Measurements from ENCODE around the gene HS3ST3A1. TPM values are rescaled to one million over a fixed set of nuclear protein-coding genes. Genes with fewer than 3 reads are reported as not detected.

HS3ST3A1 gene
- total RNA-seq, 1 donor from 2014 or later = not detected

DNA sequence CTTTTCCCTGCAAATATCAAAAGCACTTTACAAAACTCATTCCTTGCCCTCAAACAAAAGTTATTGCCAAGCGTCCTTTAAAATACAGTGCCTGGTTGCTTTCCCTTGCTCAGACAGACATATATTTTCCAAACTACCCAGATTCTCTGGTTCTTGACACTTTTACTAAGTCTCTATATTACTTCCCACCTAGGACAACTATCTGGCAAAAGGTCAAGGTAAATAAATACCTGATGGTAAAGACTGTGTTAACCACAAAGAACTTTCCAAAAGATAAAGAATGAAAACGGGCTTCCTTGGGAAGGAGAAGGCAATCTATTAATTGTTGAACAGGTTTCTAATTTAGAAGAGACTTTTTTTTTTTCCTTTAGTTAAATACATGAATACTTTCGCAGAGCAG, 1.9 kb downstream of the HS3ST3A1 start:
- Mint-ChIP-seq H3K27me3 (peaks cover 52% of the 10 kb centered on the region), H3K27ac (no peak overlapping the region), H3K9me3 (no peaks in the 10 kb centered on the region), H3K4me3 (no peak overlapping the region), H3K4me1 (peaks cover 10% of the 10 kb centered on the region), H3K36me3 (ENCODE audit: low read depth) (no peaks in the 10 kb centered on the region)
- DNase-seq (no peak), ATAC-seq (ENCODE audit: low read depth) (no peak)
- intact Hi-C loops (cut with micrococcal nuclease) = loop anchor here (10.0 kb wide), 2 partner anchors 515 to 615 kb away; no protein-coding TSS in a partner anchor
- TF ChIP-seq, protein P1, sequence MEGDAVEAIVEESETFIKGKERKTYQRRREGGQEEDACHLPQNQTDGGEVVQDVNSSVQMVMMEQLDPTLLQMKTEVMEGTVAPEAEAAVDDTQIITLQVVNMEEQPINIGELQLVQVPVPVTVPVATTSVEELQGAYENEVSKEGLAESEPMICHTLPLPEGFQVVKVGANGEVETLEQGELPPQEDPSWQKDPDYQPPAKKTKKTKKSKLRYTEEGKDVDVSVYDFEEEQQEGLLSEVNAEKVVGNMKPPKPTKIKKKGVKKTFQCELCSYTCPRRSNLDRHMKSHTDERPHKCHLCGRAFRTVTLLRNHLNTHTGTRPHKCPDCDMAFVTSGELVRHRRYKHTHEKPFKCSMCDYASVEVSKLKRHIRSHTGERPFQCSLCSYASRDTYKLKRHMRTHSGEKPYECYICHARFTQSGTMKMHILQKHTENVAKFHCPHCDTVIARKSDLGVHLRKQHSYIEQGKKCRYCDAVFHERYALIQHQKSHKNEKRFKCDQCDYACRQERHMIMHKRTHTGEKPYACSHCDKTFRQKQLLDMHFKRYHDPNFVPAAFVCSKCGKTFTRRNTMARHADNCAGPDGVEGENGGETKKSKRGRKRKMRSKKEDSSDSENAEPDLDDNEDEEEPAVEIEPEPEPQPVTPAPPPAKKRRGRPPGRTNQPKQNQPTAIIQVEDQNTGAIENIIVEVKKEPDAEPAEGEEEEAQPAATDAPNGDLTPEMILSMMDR (IDR thresholded peaks at IDR 0.05) = no peak
- CTCF ChIA-PET = no interaction called here
- POLR2A ChIA-PET = no interaction called here

DNA sequence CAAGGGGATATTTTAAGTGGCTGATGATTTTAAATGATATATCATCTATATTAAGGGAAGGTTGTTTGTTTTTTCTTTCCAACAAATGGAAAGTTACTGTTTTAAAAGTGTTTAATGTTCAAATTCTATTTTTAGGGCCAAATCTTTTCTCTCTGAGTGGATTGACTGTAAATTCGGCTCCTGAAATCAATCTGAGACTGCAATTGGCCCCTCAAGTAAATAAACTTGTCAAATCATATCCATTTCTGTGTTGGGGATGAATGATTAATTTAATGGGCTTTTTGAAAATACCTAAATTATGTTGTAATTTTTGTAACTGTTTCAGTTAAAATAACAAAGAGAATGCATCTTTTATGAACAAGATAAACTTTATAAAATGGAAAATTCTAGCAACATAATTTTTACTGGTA, 2.6 kb downstream of the HS3ST3A1 start:
- peaks cover 48% of the 10 kb centered on the region for H3K27me3 Mint-ChIP-seq
- POLR2A ChIA-PET = no interaction called here
- CTCF ChIA-PET = interaction anchor here (0.8 to 6.7 kb wide), 5 partner anchors 342 to 1557 kb away, joined by 3 to 72 read pairs (median 3); partner anchors contain the start of gene HS3ST3B1
- DNase-seq (no peak), ATAC-seq (ENCODE audit: low read depth) (no peak)
- H3K9me3 Mint-ChIP-seq = no peaks in the 10 kb centered on the region
- H3K4me3 Mint-ChIP-seq = no peak overlapping the region
- H3K4me1 Mint-ChIP-seq = peaks cover 11% of the 10 kb centered on the region
- TF ChIP-seq, protein P1 (IDR thresholded peaks at IDR 0.05) = no peak
- H3K27ac Mint-ChIP-seq = no peak overlapping the region
- intact Hi-C loops (cut with micrococcal nuclease) = loop anchor here (10.0 kb wide), 2 partner anchors 516 to 616 kb away; no protein-coding TSS in a partner anchor
- no peaks in the 10 kb centered on the region for H3K36me3 Mint-ChIP-seq (ENCODE audit: low read depth)

DNA sequence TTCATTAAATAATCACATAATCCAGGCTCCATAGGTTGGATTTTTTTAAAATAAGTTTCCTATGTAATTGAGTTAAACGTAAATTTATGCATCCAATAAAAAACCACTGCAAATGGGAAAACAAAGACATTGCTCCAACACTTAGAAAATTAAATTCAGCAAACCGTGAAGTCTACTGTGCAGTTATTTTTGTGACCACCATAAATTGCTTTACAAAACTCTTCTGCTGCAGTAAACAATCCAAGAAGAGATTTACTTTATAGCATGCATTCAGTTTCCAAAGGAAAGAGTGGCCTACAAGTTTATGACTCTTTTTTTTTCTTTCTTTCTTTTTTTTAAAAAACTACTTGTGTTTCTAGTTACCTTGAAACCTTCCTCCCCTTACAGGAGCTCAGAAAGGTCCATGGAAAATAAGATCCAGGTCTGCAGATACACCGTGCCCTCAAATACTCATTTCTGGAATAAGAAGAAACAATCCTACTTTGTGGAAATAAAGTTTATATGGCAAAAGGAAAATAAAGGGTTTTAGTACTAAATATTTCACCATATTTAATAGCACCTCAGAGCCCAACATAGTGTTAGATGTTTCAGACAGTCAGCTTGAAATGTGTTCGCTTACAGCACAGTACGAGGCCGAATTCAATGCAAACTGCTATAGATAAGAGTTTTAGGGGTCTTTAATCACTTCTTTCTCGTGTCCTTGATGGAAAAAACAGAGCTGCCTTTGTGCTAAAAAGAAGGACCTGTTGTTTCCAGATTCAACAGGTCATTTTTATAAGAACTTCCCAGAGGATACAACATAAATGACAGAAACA, 3.2 kb downstream of the HS3ST3A1 start:
- no peak for ATAC-seq (ENCODE audit: low read depth)
- no peaks in the 10 kb centered on the region for H3K36me3 Mint-ChIP-seq (ENCODE audit: low read depth)
- intact Hi-C loops (cut with micrococcal nuclease) = loop anchor here (10.0 kb wide), 2 partner anchors 516 to 616 kb away; no protein-coding TSS in a partner anchor
- POLR2A ChIA-PET = no interaction called here
- CTCF ChIA-PET = interaction anchor here (0.8 to 6.7 kb wide), 6 partner anchors 341 to 1558 kb away, joined by 3 to 72 read pairs (median 4); partner anchors contain the start of gene HS3ST3B1
- no peak for DNase-seq
- H3K27ac Mint-ChIP-seq = no peak overlapping the region
- TF ChIP-seq, protein P1 (IDR thresholded peaks at IDR 0.05) = no peak
- H3K4me3 Mint-ChIP-seq = no peak overlapping the region
- peaks cover 43% of the 10 kb centered on the region for H3K27me3 Mint-ChIP-seq
- H3K9me3 Mint-ChIP-seq = no peaks in the 10 kb centered on the region
- peaks cover 11% of the 10 kb centered on the region for H3K4me1 Mint-ChIP-seq

DNA sequence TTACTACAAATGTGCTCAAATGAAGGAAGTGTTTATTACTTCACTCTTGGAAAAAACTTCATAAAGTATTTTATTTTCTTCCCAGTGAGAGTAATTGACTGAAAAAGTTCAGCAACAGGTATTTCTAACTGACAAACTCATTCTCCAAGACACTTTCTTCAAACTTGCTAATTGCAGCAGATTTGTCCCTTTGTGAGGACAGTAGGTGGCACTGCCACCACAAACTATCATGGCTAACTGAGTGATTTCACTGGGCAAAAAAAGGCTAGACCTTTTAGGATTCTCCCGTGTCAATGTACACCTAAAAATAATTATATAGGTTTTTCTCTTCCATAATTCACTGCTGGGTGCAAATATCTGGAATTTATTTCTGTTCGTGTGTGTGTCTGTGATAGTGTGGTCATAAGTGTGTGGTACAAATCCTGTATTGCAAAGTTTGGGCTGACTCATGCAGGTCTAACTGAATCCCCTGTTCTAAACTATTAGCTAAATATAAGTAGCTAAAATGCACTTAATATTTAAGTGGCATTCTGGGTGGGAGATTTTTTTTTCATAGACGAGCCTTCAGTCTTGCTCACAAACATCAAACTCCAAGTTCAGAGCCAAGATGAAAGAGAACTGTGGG, 3.9 kb downstream of the HS3ST3A1 start:
- H3K4me3 Mint-ChIP-seq = no peak overlapping the region
- H3K36me3 Mint-ChIP-seq (ENCODE audit: low read depth) = no peaks in the 10 kb centered on the region
- no peak overlapping the region for H3K27ac Mint-ChIP-seq
- intact Hi-C loops (cut with micrococcal nuclease) = loop anchor here (1.0 to 10.0 kb wide), 5 partner anchors 343 to 761 kb away; no protein-coding TSS in a partner anchor
- ATAC-seq (ENCODE audit: low read depth) = no peak
- no peaks in the 10 kb centered on the region for H3K9me3 Mint-ChIP-seq
- DNase-seq = no peak
- ChIA-PET CTCF (interaction anchor here (1.4 to 6.7 kb wide), 5 partner anchors 341 to 1335 kb away, joined by 3 to 72 read pairs (median 5); partner anchors contain the start of gene HS3ST3B1), POLR2A (no interaction called here)
- H3K4me1 Mint-ChIP-seq = peaks cover 11% of the 10 kb centered on the region
- TF ChIP-seq, protein P1 (IDR thresholded peaks at IDR 0.05) = no peak
- peaks cover 35% of the 10 kb centered on the region for H3K27me3 Mint-ChIP-seq

Data from activated B cell treated with CpG ODN at 0.5 μM for 24 hours (primary cell).